HEK293 (cell line): ENCODE data around the gene AGMO.

Source experiments
- CTCF ChIA-PET: fragments of 350-600 bp; formaldehyde crosslinking; extraction: SDS; loops from one replicate; lab custom pipeline; 2021; ENCODE audit warnings: antibody characterized with exemption; lab: Yijun Ruan, JAX
- POLR2A ChIA-PET: fragments of 300-600 bp; formaldehyde crosslinking; extraction: SDS; loops from one replicate; lab custom pipeline; 2020; ENCODE audit warnings: antibody characterized with exemption, inconsistent platforms; lab: Yijun Ruan, JAX
- H3K27ac ChIP-seq: fragments of 200-500 bp; sonication (Bioruptor generic); 2 replicates; pipeline ENCODE4 v1.5.1; 2014; ENCODE audit warnings: low read depth, low read length, control low read depth, inconsistent platforms; ENCODE audit errors: extremely low read depth
- H3K36me3 ChIP-seq, 2 experiments: fragments of 200-500 bp in 1 of 2; sonication (Bioruptor generic) in 1 of 2; 1 replicate in 1 of 2; 2 replicates in 1 of 2; pipeline ENCODE4 v1.5.1; 2014 to 2017; ENCODE audit warnings: inconsistent platforms in 2 of 2, low read length in 2 of 2; ENCODE audit not compliant: control insufficient read depth in 2 of 2, insufficient read depth in 1 of 2
- H3K4me1 ChIP-seq: fragments of 200-500 bp; sonication (Bioruptor generic); 2 replicates; pipeline ENCODE4 v1.5.1; 2014; ENCODE audit warnings: mild to moderate bottlenecking, low read length, inconsistent platforms; ENCODE audit not compliant: control insufficient read depth, insufficient read depth
- H3K4me3 ChIP-seq: 2 replicates; pipeline ENCODE4 v1.5.1; 2011; ENCODE audit warnings: low read depth, mild to moderate bottlenecking, control low read depth, low read length, moderate library complexity
- H3K9me3 ChIP-seq: fragments of 200-500 bp; sonication (Bioruptor generic); 2 replicates; pipeline ENCODE4 v1.5.1; 2014; ENCODE audit warnings: low read depth, low read length, inconsistent platforms; ENCODE audit not compliant: control insufficient read depth, insufficient read depth
- ATF2 ChIP-seq: fragments of 450-650 bp; formaldehyde crosslinking; IDR thresholded peaks from 2 replicates; pipeline ENCODE4 v1.5.1; 2016; ENCODE audit warnings: missing biosample characterization, missing genetic modification characterization, low read depth
- PRDM1 ChIP-seq: fragments of 450-650 bp; formaldehyde crosslinking; IDR thresholded peaks from 2 replicates; pipeline ENCODE4; 2016; ENCODE audit warnings: missing biosample characterization, missing genetic modification characterization
- SALL2 ChIP-seq: fragments of 450-650 bp; formaldehyde crosslinking; IDR thresholded peaks from 2 replicates; pipeline ENCODE4 v1.5.0; 2017; ENCODE audit warnings: missing biosample characterization, mild to moderate bottlenecking, missing genetic modification characterization, borderline replicate concordance
- SP3 ChIP-seq: fragments of 450-650 bp; formaldehyde crosslinking; IDR thresholded peaks from 2 replicates; pipeline ENCODE4 v1.5.1; 2016; ENCODE audit warnings: missing biosample characterization, missing genetic modification characterization
- ZBTB10 ChIP-seq: fragments of 450-650 bp; formaldehyde crosslinking; IDR thresholded peaks from 2 replicates; pipeline ENCODE4 v1.5.1; 2016; ENCODE audit warnings: missing biosample characterization, missing genetic modification characterization
- ZBTB8A ChIP-seq: fragments of 450-650 bp; formaldehyde crosslinking; IDR thresholded peaks from 2 replicates; pipeline ENCODE4 v1.5.1; 2016; ENCODE audit warnings: missing biosample characterization, missing genetic modification characterization
- ZEB2 ChIP-seq: fragments of 450-650 bp; formaldehyde crosslinking; IDR thresholded peaks from 2 replicates; pipeline ENCODE4 v1.5.1; 2016; ENCODE audit warnings: missing biosample characterization, missing genetic modification characterization
- ZNF23 ChIP-seq: fragments of 450-650 bp; formaldehyde crosslinking; IDR thresholded peaks from 2 replicates; pipeline ENCODE4 v1.5.1; 2016; ENCODE audit warnings: missing biosample characterization, missing genetic modification characterization, borderline replicate concordance
- ZNF701 ChIP-seq: fragments of 450-650 bp; formaldehyde crosslinking; IDR thresholded peaks from 2 replicates; pipeline ENCODE4 v1.5.1; 2016; ENCODE audit warnings: missing biosample characterization, missing genetic modification characterization
- ZNF707 ChIP-seq: fragments of 450-650 bp; formaldehyde crosslinking; IDR thresholded peaks from 2 replicates; pipeline ENCODE4 v1.5.1; 2016; ENCODE audit warnings: missing biosample characterization, missing genetic modification characterization
- ZNF768 ChIP-seq: fragments of 450-650 bp; formaldehyde crosslinking; IDR thresholded peaks from 2 replicates; pipeline ENCODE4 v1.5.1; 2018; ENCODE audit warnings: missing biosample characterization, mild to moderate bottlenecking, missing genetic modification characterization
- ZNF830 ChIP-seq: fragments of 450-650 bp; IDR thresholded peaks from 2 replicates; pipeline ENCODE4 v1.5.0; 2018; ENCODE audit warnings: missing biosample characterization, missing genetic modification characterization, low read depth, mild to moderate bottlenecking, moderate library complexity
- TF ChIP-seq, protein P1 (sequence below): fragments of 450-650 bp; formaldehyde crosslinking; IDR thresholded peaks from 2 replicates; pipeline ENCODE4 v1.5.1; 2016; ENCODE audit warnings: missing biosample characterization, missing genetic modification characterization
- TF ChIP-seq, protein P2 (sequence below): fragments of 450-650 bp; formaldehyde crosslinking; IDR thresholded peaks from 2 replicates; pipeline ENCODE4 v1.5.1; 2016; ENCODE audit warnings: missing biosample characterization, missing genetic modification characterization
- TF ChIP-seq, protein P3 (sequence below): fragments of 450-650 bp; formaldehyde crosslinking; IDR thresholded peaks from 2 replicates; pipeline ENCODE4 v1.5.1; 2016; ENCODE audit warnings: missing biosample characterization, missing genetic modification characterization
- TF ChIP-seq, protein P4 (sequence below): fragments of 450-650 bp; formaldehyde crosslinking; IDR thresholded peaks from 2 replicates; pipeline ENCODE4 v1.5.1; 2016; ENCODE audit warnings: missing biosample characterization, missing genetic modification characterization

The AGMO gene

DNA sequence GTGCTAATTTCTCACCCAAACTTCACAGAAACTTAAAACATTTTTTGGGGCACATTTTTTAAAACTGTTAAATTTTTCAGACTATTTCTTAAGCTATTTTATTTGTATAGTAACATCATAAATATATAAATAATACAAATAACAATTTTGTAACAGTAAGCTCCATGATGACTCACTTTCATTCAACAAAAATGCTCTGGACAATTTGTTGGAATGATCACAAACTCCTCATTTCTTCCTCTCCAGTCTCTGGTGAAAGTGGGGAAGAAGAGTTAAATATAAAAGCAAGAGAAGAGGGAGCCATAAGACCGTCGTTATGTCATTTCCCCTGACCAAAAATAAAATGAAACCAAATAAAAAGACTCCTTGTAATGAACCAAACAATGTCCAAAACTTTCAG lies 162.4 kb downstream of the AGMO start:
- Histone ChIP-seq H3K9me3 (no peaks in the 10 kb centered on the region), H3K4me3 (no peak overlapping the region), H3K27ac (no peak overlapping the region), H3K36me3 (no peaks in the 10 kb centered on the region), H3K4me1 (no peaks in the 10 kb centered on the region)
- POLR2A ChIA-PET = no interaction called here
- CTCF ChIA-PET = interaction anchor here (0.7 kb wide), 1 partner anchor 29 kb away, joined by 3 read pairs; no protein-coding TSS in a partner anchor
- no peak for TF ChIP-seq SALL2 (tag by site-specific recombination)
- TF ChIP-seq ZNF707 (tag by site-specific recombination) = no peak
- TF ChIP-seq, protein P1, sequence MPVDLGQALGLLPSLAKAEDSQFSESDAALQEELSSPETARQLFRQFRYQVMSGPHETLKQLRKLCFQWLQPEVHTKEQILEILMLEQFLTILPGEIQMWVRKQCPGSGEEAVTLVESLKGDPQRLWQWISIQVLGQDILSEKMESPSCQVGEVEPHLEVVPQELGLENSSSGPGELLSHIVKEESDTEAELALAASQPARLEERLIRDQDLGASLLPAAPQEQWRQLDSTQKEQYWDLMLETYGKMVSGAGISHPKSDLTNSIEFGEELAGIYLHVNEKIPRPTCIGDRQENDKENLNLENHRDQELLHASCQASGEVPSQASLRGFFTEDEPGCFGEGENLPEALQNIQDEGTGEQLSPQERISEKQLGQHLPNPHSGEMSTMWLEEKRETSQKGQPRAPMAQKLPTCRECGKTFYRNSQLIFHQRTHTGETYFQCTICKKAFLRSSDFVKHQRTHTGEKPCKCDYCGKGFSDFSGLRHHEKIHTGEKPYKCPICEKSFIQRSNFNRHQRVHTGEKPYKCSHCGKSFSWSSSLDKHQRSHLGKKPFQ (tag by site-specific recombination) = no peak
- TF ChIP-seq PRDM1 (tag by site-specific recombination) = no peak
- TF ChIP-seq, protein P2, sequence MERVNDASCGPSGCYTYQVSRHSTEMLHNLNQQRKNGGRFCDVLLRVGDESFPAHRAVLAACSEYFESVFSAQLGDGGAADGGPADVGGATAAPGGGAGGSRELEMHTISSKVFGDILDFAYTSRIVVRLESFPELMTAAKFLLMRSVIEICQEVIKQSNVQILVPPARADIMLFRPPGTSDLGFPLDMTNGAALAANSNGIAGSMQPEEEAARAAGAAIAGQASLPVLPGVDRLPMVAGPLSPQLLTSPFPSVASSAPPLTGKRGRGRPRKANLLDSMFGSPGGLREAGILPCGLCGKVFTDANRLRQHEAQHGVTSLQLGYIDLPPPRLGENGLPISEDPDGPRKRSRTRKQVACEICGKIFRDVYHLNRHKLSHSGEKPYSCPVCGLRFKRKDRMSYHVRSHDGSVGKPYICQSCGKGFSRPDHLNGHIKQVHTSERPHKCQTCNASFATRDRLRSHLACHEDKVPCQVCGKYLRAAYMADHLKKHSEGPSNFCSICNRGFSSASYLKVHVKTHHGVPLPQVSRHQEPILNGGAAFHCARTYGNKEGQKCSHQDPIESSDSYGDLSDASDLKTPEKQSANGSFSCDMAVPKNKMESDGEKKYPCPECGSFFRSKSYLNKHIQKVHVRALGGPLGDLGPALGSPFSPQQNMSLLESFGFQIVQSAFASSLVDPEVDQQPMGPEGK (tag by site-specific recombination) = no peak

DNA sequence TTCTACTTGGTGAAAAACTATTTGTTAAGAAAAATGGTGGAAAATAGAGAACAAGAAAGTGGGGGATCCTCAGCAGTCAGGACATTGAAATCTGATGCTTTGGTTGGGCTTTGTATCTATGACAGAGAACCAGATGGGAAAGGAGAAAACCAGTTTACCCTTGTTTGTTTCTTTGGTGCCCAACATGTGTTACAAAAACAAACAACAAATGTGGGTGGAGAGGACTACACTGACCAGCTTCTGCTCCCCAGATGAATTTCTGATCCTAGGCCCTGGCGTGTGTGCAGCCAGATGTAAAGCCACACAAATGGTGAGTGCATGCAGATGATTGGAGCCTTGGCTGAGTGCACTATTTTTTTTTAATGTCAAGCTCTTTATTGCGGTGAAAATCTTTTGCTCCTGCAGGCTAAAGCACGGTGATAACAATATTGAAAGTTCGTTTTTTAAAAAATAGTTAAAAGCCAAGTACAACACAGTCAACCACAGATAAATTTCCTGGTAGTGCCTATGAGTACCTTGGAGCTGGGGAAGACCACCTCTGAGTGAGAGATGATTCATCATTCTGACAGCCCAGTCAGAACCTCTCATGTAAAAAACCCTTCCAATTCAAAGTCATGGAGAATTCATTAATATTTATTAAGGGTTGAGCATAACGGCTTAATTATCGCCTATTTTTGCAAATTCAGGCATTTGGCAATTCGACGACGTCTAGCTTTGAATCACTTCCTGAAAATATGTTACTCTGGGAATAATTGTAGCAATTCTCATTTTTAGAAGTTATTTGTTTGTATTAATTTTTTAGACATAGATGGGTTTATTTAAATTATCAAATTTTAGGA lies 163.7 kb downstream of the AGMO start:
- H3K36me3 ChIP-seq = no peaks in the 10 kb centered on the region
- H3K4me3 ChIP-seq = no peak overlapping the region
- POLR2A ChIA-PET = no interaction called here
- H3K4me1 ChIP-seq = no peaks in the 10 kb centered on the region
- TF ChIP-seq ZBTB8A (tag by site-specific recombination) = no peak
- TF ChIP-seq ZBTB10 = no peak
- no peak for TF ChIP-seq ZNF768 (tag by site-specific recombination)
- TF ChIP-seq ZNF701 = no peak
- TF ChIP-seq ZNF830 (tag by site-specific recombination) = no peak
- TF ChIP-seq, all 188 proteins: peak for 0
- Histone ChIP-seq H3K27ac (no peak overlapping the region), H3K9me3 (no peaks in the 10 kb centered on the region)
- CTCF ChIA-PET = interaction anchor here (0.6 to 0.7 kb wide), 2 partner anchors 157 to 251 kb away, joined by 3 to 4 read pairs; no protein-coding TSS in a partner anchor

DNA sequence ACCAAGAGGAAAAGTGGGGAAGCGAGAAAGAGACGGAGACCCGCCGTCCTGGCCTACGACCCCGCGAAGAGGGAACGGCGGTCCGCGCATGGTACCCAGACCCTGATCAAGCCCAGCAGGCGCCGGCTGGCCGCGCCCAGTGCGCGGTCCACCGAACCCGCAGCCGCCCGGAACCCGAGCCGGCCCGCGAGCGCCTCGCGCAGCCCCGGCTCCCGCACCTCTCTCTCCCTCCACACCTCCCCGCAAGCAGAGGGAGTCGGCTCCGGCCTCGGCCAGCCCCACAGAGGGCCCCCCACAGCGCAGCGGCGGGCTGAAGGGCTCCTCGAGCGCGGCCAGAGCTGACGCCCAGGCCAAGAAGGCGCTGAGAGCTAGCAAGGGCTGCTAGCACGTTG lies 164.7 kb downstream of the AGMO start:
- CTCF ChIA-PET = no interaction called here
- no peaks in the 10 kb centered on the region for H3K36me3 ChIP-seq
- TF ChIP-seq SP3 (tag by site-specific recombination) = no peak
- TF ChIP-seq ATF2 (tag by site-specific recombination) = no peak
- TF ChIP-seq, protein P3, sequence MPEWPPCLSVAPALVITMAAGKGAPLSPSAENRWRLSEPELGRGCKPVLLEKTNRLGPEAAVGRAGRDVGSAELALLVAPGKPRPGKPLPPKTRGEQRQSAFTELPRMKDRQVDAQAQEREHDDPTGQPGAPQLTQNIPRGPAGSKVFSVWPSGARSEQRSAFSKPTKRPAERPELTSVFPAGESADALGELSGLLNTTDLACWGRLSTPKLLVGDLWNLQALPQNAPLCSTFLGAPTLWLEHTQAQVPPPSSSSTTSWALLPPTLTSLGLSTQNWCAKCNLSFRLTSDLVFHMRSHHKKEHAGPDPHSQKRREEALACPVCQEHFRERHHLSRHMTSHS (tag by site-specific recombination) = no peak
- TF ChIP-seq, protein P4, sequence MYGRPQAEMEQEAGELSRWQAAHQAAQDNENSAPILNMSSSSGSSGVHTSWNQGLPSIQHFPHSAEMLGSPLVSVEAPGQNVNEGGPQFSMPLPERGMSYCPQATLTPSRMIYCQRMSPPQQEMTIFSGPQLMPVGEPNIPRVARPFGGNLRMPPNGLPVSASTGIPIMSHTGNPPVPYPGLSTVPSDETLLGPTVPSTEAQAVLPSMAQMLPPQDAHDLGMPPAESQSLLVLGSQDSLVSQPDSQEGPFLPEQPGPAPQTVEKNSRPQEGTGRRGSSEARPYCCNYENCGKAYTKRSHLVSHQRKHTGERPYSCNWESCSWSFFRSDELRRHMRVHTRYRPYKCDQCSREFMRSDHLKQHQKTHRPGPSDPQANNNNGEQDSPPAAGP = no peak
- TF ChIP-seq ZNF23 (tag by site-specific recombination) = no peak
- TF ChIP-seq ZEB2 = no peak
- TF ChIP-seq, all 188 proteins: peak for 0
- no peaks in the 10 kb centered on the region for H3K9me3 ChIP-seq
- no peak overlapping the region for H3K27ac ChIP-seq
- H3K4me1 ChIP-seq = no peaks in the 10 kb centered on the region
- POLR2A ChIA-PET = no interaction called here
- no peak overlapping the region for H3K4me3 ChIP-seq
